Subcutaneous adipose tissue (tissue), 4 donors: ENCODE data around the gene CFAP46. TPM values are rescaled to one million over a fixed set of nuclear protein-coding genes. Genes with fewer than 3 reads are reported as not detected.

Experiments used
- CTCF ChIP-seq: fragments of 450-650 bp; IDR thresholded peaks from one replicate; pipeline ENCODE4 v1.5.1; 2016; ENCODE audit warnings: low read depth, mild to moderate bottlenecking, control low read depth, antibody characterized with exemption, moderate library complexity
- total RNA-seq, 4 donors: library from RNA; depleted of rRNA; stranded (reverse); fragments of >200 nt; gene quantifications; one replicate each; pipeline ENCODE4 v1.1.0, GENCODE V29; 2016

The CFAP46 gene
- total RNA-seq, 4 donors from 2014 or later = not detected

DNA sequence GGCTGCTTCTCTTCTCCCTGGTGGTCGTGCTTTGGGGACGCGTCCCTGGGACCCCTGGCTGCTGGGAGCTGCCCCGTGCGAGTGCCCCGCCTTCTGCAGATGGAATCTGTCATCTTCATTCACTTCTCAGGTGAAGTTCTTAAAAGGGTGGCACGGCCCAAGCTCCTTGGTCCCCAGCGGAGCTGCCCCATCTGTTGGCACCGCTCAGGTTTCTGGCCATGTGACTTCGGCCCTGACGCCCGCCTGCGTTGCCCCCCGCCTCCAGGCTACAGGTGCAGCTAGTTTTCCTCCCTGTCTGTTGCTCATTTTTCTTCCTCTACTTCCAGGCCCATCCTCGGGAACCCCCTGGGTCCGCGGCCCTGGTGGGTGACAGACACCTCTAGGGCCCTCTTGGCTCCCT lies 149.6 kb downstream of the CFAP46 start:
- TF ChIP-seq CTCF = no peak

DNA sequence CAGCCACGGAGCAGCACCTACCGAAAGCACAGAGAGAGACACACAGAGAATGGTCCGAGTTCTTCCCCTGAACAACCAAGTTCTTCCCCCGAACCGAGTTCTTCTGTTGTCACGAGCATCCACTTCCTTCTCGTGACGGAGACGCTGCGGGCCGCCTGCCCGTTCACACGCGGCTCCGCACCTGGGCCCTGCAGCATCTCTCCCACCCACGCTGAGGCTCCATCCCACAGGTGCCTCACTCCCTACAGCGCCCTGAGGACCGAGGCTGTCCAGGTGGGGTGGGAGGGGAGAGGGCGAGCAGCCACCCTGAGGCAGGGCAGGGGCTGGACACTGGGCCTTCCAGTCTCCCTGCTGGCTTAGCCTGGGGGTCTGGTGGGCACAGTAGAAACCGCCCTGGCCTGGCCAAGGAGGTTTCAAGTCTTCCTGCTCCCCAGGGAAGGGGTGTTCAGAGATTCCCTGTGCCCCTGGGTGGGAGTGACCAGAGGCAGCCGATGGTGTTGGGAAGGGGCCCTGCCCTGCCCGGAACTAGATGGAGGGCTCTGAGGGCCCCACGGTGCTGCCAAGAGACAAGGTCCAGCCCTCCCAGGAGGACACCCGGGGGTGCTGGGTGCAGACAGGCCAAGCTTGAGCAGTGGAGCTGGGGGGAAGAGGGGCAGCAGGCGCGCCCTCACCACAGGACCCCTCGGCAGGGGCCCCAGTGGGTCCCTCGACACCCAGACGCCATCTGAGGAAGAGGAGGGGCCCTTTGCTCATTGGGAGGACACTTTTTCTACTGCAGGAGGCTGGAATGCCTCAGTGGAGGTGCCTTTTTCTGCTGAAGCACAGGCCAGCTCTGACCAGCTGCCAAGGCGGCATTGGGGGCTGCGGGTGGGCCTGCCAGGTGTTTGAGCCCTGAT lies 151.2 kb downstream of the CFAP46 start:
- TF ChIP-seq CTCF = no peak

DNA sequence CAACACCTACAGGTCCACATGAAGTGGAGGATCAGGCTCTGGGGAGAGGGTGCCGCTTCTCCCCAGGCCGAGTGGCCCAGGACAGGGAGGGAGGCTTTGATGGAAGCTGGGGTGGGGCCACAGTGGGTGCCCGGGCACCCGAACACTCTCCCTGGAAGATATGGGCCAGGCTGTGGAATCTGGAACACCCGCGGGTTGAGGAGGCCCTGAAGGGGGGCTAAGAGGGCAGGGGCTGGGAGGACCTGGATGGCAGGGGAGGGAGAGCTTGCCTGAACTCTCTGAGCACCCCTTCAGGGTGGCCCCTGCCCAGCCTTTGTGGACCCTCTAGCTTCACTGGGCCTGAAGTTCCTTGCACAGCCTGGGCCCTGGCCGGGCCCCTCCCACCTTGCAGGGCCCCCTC lies 151.9 kb downstream of the CFAP46 start:
- no peak for TF ChIP-seq CTCF

GRCh38 chr10:132789659-132790148 lies 152.7 kb downstream of the CFAP46 start:
- no peak for TF ChIP-seq CTCF

GRCh38 chr10:132788831-132789219 lies 153.5 kb downstream of the CFAP46 start:
- no peak for TF ChIP-seq CTCF

GRCh38 chr10:132788180-132788830 lies 154.1 kb downstream of the CFAP46 start:
- no peak for TF ChIP-seq CTCF

DNA sequence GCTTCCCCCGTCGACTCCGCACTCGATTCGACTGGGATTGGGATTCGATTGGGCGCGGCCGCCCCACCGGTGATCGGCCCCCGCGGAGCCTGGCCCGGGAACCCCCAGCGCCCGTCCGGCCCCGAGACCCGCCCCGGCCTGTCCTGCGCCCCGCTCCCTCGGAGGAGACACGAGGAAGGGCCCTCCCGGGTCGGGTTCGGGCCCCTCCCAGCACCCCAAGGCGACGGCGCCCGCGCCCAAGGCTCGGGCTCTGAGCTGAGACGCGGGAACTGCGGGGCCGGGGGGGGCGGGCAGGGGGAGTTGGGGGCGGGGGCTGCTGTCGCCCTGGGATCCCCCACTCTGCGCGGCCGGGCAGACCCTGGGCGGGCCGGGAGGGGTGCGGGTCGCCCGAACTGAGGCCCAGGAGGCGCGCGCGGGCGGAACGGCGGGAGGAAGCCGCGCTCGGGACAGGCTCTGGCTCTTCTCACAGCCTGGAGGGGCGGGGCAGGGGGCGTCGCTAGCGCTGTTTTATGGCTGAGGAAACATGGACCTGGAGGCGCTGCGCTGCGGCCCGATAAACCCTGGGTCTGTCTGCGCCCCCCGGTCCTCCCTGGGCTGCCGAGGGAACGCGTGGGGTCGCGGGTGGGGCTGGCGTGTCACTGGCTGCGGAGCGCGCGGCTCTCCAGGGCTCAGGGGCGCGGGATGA lies 154.7 kb downstream of the CFAP46 start:
- TF ChIP-seq CTCF = no peak
